Measurements from ENCODE around the gene CTNNA2. TPM values are rescaled to one million over a fixed set of nuclear protein-coding genes. Genes with fewer than 3 reads are reported as not detected.

The CTNNA2 gene
- total RNA-seq, 4 donors from 2014 or later: 0.40 to 1.7 (median 1.5) TPM; not detected in 1

DNA sequence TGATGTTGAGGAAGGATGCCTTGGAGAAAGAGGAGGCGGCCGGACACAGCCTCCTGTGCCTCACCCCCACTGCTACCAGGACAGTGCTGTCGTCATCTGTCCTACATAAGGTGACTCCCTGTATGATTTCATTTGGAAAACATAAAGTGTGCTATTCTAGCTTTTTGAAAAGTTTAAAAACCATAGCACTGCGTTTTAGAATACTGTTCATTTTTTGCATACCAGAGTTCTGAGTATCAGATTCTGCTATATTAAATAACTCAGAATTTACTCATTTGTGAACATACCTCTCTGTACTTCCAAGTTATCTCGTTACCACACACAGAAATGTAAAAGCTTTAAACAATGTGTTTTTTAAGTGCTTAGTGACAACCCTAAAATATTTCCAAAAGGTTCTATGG, 488.9 kb downstream of the CTNNA2 start:
- no peak for TF ChIP-seq POLR2A (IDR thresholded peaks at IDR 0.05)
- TF ChIP-seq POLR2AphosphoS5 (IDR thresholded peaks at IDR 0.05): no peak
- no peak for TF ChIP-seq EP300 (IDR thresholded peaks at IDR 0.05; ENCODE audit: low read depth)
- TF ChIP-seq, protein P1, sequence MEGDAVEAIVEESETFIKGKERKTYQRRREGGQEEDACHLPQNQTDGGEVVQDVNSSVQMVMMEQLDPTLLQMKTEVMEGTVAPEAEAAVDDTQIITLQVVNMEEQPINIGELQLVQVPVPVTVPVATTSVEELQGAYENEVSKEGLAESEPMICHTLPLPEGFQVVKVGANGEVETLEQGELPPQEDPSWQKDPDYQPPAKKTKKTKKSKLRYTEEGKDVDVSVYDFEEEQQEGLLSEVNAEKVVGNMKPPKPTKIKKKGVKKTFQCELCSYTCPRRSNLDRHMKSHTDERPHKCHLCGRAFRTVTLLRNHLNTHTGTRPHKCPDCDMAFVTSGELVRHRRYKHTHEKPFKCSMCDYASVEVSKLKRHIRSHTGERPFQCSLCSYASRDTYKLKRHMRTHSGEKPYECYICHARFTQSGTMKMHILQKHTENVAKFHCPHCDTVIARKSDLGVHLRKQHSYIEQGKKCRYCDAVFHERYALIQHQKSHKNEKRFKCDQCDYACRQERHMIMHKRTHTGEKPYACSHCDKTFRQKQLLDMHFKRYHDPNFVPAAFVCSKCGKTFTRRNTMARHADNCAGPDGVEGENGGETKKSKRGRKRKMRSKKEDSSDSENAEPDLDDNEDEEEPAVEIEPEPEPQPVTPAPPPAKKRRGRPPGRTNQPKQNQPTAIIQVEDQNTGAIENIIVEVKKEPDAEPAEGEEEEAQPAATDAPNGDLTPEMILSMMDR (IDR thresholded peaks at IDR 0.05): no peak
- Histone ChIP-seq H3K27me3 (no peaks in the 10 kb centered on the region), H3K4me1 (no peaks in the 10 kb centered on the region), H3K9me3 (no peaks in the 10 kb centered on the region), H3K27ac (no peak overlapping the region), H3K4me3 (no peak overlapping the region), H3K36me3 (no peaks in the 10 kb centered on the region)
- in situ Hi-C loops (cut with MboI; ENCODE audit: low pct_ligation_motif_present in 1 of 4, low pct_unique_long_range_greater_than_20kb in 1 of 4, low sequenced_read_pairs in 3 of 4): no loop called here
- no peak for DNase-seq
- intact Hi-C loops (cut with DNase I; ENCODE audit: low total_unique reads): no loop called here
- 58 to 79% methylated on average over 4 to 5 of the region's 5 CpGs for WGBS, 2 donors (ENCODE audit: low coverage in 1 of 2)

DNA sequence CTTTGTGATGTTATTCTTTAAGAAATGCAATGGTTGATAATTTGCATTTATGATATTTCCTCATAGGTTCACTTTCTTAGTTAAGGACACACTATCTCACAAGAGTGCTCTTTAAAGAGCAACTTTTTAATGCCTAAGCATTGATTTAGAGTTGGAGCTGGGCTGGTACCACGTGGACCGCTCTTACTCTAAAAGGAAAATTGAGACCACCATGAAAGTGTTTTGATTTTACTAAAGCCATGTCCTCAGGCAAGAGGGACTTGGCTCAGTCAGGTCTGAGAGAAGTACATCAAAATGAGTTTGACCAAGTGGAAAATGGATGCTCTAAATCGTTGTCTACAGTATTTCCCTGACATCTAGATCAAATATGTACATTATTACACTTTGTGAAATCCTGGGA, 489.3 kb downstream of the CTNNA2 start:
- Histone ChIP-seq H3K36me3 (no peaks in the 10 kb centered on the region), H3K4me1 (no peaks in the 10 kb centered on the region), H3K4me3 (no peak overlapping the region), H3K27ac (no peak overlapping the region), H3K9me3 (no peaks in the 10 kb centered on the region), H3K27me3 (no peaks in the 10 kb centered on the region)
- no peak for DNase-seq
- in situ Hi-C loops (cut with MboI; ENCODE audit: low pct_ligation_motif_present in 1 of 4, low pct_unique_long_range_greater_than_20kb in 1 of 4, low sequenced_read_pairs in 3 of 4): no loop called here
- intact Hi-C loops (cut with DNase I; ENCODE audit: low total_unique reads): no loop called here
- no peak for TF ChIP-seq EP300 (IDR thresholded peaks at IDR 0.05; ENCODE audit: low read depth)
- no peak for TF ChIP-seq POLR2AphosphoS5 (IDR thresholded peaks at IDR 0.05)
- TF ChIP-seq POLR2A (IDR thresholded peaks at IDR 0.05): no peak
- TF ChIP-seq, protein P1 (IDR thresholded peaks at IDR 0.05): no peak
- WGBS, 2 donors (ENCODE audit: low coverage in 1 of 2): 64 to 66% methylated on average over 3 of the region's 3 CpGs

DNA sequence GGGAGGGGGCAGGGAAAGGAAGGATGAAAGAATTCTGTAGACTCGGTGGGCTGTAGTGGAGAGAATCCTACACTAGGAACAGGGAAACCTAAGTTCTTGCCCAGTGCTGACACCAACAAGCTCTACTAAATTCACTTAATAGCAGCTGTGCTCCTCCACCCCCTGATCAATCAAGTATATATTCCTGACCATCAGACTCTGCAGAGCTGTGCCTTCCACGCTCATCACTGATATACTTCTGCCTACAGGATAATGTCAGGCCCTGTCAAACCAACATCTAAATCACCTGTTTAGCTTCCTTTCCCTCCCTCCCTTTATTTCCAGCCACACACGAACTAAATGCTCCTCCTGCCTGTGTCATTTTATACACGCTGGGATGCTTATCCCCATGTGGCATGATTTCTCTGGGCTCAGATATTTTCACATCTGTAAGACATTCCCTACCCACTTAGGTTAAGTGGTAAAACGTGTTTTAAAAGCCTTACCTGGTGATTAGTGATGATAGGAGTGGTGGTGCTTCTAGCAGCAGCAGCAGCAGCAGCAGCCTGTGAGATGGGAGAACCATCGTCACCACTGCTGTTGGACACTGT, 489.8 kb downstream of the CTNNA2 start:
- no peak for DNase-seq
- intact Hi-C loops (cut with DNase I; ENCODE audit: low total_unique reads): no loop called here
- no peaks in the 10 kb centered on the region for H3K27me3 ChIP-seq
- 74 to 77% methylated on average over 5 to 6 of the region's 6 CpGs for WGBS, 2 donors (ENCODE audit: low coverage in 1 of 2)
- H3K27ac ChIP-seq: no peak overlapping the region
- H3K4me3 ChIP-seq: no peak overlapping the region
- H3K36me3 ChIP-seq: no peaks in the 10 kb centered on the region
- in situ Hi-C loops (cut with MboI; ENCODE audit: low pct_ligation_motif_present in 1 of 4, low pct_unique_long_range_greater_than_20kb in 1 of 4, low sequenced_read_pairs in 3 of 4): no loop called here
- H3K9me3 ChIP-seq: no peaks in the 10 kb centered on the region
- TF ChIP-seq, protein P1 (IDR thresholded peaks at IDR 0.05): no peak
- TF ChIP-seq POLR2A (IDR thresholded peaks at IDR 0.05) (no peak), EP300 (IDR thresholded peaks at IDR 0.05; ENCODE audit: low read depth) (no peak), POLR2AphosphoS5 (IDR thresholded peaks at IDR 0.05) (no peak)
- H3K4me1 ChIP-seq: no peaks in the 10 kb centered on the region

DNA sequence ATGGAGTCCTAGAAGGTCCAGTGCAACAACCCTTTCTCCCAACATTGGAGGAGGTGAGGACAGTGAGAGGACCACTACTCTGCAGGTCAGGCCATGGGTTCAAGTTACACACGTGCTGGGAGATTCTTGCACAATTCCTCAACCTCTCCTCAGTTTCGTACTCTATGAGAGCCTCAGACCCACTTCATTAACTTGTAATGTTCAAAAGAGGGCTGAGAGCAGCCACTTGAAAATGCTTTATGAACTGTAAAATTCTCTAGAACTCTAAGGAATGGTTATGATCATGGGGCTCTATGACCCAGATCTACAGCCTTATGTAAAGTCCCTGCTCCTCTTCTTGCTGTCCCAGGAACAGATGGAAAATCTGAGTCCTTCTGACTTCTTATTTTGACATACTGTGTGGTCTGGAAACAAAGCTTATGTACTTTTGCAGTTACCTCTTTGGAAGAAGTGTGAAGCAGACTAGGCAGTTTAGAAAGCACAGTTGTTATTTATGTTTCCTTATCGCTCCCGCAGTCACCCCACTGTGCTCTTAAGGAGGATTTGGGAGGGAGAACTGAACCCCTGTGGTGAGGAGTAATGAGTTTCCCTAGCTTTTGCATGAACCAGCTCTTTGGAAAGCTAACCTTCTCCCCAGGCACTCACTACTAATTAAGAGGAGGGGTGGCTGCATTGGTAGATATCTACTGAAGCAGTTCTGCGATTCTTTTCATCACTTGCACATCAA, 495.1 kb downstream of the CTNNA2 start:
- Histone ChIP-seq H3K27me3 (no peaks in the 10 kb centered on the region), H3K4me3 (no peak overlapping the region), H3K4me1 (no peaks in the 10 kb centered on the region), H3K27ac (no peak overlapping the region), H3K9me3 (no peaks in the 10 kb centered on the region), H3K36me3 (no peaks in the 10 kb centered on the region)
- in situ Hi-C loops (cut with MboI; ENCODE audit: low pct_ligation_motif_present in 1 of 4, low pct_unique_long_range_greater_than_20kb in 1 of 4, low sequenced_read_pairs in 3 of 4): no loop called here
- DNase-seq: no peak
- 58 to 100% methylated on average over 2 to 5 of the region's 5 CpGs for WGBS, 2 donors (ENCODE audit: low coverage in 1 of 2)
- intact Hi-C loops (cut with DNase I; ENCODE audit: low total_unique reads): no loop called here
- TF ChIP-seq, protein P1 (IDR thresholded peaks at IDR 0.05): no peak
- TF ChIP-seq EP300 (IDR thresholded peaks at IDR 0.05; ENCODE audit: low read depth): no peak
- no peak for TF ChIP-seq POLR2A (IDR thresholded peaks at IDR 0.05)
- TF ChIP-seq POLR2AphosphoS5 (IDR thresholded peaks at IDR 0.05): no peak

Measured in transverse colon (tissue), 4 donors.